Sciatic nerve (tissue), 2 donors: Measurements from ENCODE around the gene DCC. TPM values are rescaled to one million over a fixed set of nuclear protein-coding genes. Genes with fewer than 3 reads are reported as not detected.

Experiments used
- ATAC-seq: fragments of 200-7000 bp; cut with Tn5 transposase; one replicate; pipeline ENCODE4 v1.9.1; 2020; ENCODE audit warnings: mild to moderate bottlenecking, moderate library complexity
- DNase-seq: peaks from one replicate; pipeline ENCODE4 v3.0.0-alpha.2; 2020; ENCODE audit warnings: low spot score
- intact Hi-C: fragments of 100-400 bp; cut with DNase I; formaldehyde crosslinking; loops from one replicate; pipeline ENCODE4 v1.14.2; 2022
- total RNA-seq: library from RNA; stranded (reverse); fragmentation: NEBNext Ultra II Directional; extraction: Animal tissue kit (Norgen Biotek cat#: 25700); gene quantifications from one replicate; pipeline ENCODE4 v1.2.1, GENCODE V29; 2021
- donor health status: DM: no; HTN: no; CAD: no.
- donor health status: DM: no; HTN: no; CAD: no.

The DCC gene
- total RNA-seq, 1 donor from 2014 or later = not detected

DNA sequence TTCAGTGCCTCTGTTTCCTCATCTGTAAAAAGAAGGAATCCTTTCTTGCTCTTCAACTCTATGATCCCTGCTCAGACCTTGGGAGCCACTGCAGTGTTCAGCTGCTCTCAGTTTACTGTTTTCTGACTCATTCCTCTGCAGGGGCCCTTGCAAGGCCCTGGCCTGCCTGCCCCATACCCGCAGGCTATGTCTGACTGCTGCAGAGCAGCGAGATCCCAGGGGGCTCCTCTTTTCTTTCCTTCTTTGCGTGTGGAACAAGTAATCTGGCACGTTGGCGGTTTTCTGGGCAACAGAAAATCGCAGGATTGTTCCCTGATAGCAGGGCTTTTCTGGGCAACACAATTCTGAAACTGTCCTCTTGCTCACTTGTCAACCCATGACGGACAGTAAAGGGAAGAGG is 376.0 kb downstream of the DCC start:
- no peak for ATAC-seq
- intact Hi-C loops = no loop called here
- DNase-seq = no peak

DNA sequence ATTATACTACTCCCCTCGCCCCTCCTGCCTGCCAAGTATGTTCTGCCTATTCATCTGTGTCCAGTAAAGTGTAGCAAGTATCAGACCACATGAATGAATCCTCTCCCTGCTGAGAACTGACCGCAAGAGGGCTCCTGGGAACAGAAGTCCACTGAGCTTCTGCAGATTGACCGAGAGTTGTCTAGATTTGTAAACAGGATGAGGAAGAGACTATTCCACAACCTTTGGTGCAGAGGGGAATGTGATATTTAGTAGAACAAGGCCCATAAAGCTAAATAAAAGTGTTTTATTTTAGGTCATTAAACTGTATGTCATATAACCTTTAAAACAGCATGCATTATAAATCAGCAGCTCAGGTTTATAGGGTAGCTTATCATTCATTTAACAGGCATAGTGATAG is 377.0 kb downstream of the DCC start:
- ATAC-seq (peak; percentile 60), DNase-seq (peak; percentile 59)
- intact Hi-C loops = no loop called here

DNA sequence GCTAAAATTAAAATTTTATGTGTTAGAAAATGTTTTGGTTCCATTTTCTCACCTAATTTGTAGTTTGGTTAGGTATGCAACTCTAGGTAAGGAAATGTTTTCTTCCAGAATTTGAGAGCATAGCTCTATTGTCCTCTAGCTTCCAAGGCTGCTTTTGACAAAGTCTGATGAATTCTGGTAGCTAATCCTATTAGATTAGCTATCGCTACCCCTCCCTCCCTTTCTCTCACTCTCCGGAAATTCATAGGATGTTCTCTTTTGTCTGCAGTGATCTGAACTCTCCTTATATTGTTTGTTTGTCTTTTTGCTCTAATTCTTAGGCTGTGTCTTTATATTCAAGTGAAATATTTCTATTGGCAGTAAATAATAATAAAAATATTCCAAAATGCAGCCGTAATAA is 382.9 kb downstream of the DCC start:
- no peak for DNase-seq

DNA sequence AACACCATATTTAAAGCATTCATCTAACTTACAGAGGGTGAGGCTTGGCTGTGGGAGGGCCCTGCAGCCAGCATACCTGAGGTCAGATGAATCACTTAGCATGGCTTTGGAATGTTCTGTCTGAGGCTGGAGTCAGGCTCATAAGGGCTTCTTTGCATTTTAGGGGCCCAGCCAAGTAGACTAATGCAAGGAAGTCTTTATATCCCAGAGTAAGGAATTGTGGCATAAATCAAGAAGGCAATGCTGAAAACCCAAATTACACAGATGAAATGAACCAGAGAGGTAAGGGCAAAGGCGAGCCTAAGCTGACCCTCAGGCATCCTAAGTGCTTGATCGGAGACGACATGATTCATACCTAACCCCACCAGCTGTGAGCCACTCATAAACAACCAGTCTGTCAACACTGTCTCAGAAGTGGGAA is 383.6 kb downstream of the DCC start:
- intact Hi-C loops = no loop called here
- ATAC-seq = no peak
- no peak for DNase-seq

More for the DNA sequence above, 382.9 kb downstream of the DCC start:
- ATAC-seq = no peak
- intact Hi-C loops = no loop called here

DNA sequence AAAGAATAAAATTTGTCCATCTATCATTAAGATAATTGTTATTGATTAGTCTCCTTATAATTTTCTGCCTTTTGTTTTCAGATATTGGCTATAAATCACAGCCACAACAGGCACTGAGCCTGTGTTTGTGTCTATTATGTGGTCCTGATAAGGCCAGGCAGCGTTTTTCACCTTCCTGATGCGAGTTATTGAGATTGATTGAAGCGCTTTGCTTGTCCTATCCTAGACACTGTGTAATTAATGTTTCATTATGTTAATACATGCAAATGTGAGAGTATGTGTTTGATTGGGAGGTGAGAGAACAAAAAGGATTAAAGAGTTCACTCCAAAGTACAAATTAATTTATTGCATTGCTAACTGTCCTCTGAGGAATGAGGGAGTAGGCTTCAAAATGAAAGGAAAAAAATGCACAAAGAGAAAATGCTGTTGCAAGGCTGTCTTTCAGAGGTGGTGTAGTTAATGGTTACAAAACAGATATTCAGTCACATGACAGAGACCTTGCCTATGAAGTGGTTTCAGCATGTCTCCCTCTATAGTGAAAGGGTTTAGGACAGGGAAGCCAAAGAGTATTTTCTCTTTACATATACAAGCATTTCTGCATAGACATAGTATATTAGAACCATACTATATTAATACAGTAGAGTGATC is 391.1 kb downstream of the DCC start:
- DNase-seq (no peak), ATAC-seq (no peak)
- intact Hi-C loops = no loop called here

DNA sequence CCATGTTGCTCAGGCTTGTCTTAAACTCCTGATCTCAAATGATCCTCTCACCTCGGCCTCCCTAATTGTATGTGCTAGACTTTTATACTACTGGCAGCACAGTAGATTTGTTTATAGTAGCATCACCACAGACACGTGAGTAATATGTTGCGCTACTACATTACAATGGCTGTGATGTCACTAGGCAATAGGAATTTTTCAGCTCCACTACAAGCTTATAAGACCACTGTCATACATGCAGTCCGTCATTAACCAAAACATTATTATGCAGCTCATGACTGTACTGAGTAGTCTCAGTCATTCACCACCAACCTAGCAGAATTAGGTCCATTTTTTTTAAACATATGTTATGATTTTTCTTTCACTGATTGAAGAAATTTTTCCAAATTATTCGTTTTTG is 398.9 kb downstream of the DCC start:
- ATAC-seq (no peak), DNase-seq (no peak)
- intact Hi-C loops = no loop called here

DNA sequence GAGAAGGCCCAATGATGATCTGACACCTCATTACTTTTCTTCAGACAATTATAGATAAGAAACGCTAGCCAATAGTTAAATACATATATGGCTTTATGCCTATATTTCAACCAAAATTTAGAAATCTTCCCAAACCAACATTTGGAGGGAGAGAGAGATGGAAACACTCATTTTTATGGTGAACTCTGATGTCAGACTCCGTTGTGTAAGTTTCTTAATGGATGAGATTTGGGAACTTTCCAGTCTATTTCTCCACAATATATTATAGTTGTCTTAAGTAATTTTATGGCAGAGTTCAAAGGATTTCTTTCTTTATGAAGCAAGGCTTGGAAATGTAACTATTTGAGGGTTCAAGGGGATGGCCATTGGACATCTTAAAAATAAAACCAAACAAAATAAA is 407.0 kb downstream of the DCC start:
- ATAC-seq = no peak
- intact Hi-C loops = no loop called here
- DNase-seq = no peak

DNA sequence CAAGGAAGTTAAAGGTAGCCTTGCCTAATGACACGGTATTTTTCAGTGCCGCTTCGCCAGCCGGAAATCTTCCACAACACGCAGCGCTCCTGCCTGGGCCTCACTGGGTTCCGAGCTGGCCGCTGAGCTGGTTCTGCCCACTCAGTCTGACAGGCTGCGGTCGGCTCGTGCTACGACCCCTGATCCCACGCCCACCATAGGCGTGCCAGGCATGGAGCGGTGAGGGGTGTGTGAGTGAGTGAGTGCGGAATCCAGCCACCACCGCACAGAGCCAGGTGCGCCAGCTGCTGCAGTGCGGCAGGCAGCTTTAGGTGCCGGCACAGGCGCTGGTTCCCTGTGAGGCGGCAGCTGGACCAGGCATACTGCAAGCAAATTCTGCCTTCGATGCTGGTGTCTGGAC is 407.9 kb downstream of the DCC start:
- intact Hi-C loops = no loop called here
- ATAC-seq (no peak), DNase-seq (no peak)

DNA sequence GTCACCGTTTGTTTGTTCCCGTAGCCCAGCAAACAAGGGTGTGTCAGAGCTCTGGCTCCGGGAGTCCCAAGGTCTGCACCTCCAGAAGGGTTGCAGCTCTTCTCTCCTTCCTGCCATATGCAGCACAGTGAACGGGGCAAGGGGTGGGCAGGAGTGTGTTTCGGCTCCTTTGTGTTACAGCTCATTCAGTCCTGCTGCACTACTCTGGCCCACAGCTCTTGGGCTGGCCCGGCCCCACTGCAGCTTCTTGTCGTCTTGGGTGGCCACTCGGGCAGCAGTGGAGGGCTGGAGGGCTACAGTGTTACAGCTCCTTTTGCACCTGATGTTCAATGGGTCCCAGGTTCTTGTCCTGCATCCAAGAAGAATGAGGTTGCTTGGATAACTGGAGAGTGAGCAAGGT is 408.3 kb downstream of the DCC start:
- intact Hi-C loops = no loop called here
- ATAC-seq = no peak
- DNase-seq = no peak

DNA sequence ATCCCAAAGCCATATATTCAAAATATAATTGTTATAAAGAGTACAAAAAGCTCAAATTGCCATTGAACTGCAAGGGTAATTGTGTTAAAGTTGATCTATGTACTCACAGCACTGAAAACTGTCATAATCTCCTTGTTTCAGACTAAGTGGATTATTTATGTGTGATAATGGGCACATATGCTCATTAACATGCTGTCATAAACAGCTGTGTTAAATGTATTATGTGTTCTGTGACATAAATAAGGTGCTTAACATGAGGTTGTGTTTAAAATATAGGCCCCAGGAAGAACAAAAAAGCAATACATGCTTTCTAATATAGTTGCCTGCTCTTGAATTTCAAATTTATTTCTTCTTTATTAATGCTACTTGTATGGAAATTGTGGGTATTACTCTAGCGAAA is 409.5 kb downstream of the DCC start:
- ATAC-seq = no peak
- intact Hi-C loops = no loop called here
- DNase-seq = no peak

DNA sequence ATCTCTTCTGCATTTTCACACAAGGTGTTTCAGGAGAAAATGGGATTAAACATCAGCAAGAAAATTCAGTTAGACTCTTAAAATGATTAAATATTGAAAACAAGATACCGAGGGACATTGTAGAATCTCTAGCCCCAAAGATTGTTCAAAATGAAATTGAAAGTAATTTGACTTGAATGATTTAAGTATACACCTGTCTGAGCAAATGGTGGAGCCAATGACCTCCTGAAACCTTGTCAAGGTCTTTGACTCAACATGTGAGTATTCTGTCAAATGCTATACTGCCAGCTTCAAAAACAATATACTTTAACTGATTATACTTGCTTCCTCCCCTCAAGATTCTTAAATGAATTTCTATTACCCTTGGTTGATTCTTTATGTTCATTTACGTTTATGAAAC is 411.0 kb downstream of the DCC start:
- intact Hi-C loops = no loop called here

DNA sequence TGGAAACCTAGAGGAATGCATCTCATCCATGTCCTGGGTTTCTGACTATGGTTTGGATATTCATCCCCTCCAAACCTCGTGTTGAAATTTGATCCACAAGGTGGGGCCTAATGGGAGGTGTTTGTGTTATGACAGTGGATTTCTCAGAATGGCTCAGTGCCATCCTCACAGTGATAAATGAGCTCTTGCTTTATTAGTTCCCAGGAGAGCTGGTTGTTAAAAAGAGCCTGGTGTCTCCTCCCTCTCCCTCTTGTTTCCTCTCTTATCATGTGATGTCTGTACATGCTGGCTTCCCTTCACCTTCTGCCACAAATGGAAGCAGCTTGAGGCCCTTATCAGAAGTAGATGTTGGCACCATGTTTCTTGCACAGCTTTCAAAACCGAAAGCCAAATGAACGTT is 424.3 kb downstream of the DCC start:
- intact Hi-C loops = no loop called here
- no peak for ATAC-seq
- no peak for DNase-seq

More for the DNA sequence above, 411.0 kb downstream of the DCC start:
- DNase-seq (no peak), ATAC-seq (no peak)

DNA sequence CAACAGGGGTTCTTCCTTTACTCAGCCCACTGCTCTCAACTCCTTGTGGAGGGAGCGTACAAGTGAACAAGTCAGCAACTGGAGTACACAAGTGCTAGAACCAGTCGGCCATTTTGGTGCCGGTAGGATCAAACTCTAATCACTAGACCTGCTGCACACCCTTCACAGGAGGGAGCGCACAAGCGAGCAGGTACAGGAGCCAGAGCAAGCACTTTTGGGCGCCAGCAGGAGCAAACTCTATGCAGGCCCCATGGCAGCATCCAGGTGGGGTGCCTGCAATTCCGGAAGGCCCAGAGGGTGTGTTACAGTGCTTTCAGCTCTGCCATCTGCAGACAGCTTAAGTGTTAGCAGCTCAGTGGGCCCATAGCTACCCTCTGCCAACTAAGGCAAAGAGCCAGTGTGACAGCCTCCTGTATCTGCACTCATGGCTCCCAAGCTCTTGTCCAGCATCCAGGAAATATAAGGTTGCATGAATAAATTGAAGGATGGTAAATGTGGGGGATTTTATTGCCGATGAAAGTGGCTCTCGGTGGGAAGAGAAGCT is 426.1 kb downstream of the DCC start:
- no peak for ATAC-seq
- intact Hi-C loops = no loop called here
- DNase-seq = no peak

DNA sequence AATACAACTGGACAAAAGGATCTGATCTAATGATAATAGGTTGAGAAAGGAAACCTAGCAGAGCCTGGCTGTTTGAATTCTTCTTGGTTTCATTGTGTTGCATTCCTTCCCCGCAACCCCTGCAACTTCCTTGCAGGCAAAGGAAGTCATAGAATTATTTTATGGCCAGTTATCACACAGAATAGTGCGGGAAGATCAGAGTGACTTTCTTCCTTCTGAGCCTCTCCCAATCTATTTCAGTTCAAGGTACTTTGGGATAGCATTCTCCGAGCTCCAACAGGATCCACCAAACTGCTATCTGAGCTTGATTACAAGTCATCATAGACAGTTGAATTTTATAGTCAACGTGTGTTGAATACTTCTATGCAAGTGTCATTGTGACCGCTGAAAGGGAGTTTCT is 441.1 kb downstream of the DCC start:
- intact Hi-C loops = no loop called here
- no peak for DNase-seq
- no peak for ATAC-seq

DNA sequence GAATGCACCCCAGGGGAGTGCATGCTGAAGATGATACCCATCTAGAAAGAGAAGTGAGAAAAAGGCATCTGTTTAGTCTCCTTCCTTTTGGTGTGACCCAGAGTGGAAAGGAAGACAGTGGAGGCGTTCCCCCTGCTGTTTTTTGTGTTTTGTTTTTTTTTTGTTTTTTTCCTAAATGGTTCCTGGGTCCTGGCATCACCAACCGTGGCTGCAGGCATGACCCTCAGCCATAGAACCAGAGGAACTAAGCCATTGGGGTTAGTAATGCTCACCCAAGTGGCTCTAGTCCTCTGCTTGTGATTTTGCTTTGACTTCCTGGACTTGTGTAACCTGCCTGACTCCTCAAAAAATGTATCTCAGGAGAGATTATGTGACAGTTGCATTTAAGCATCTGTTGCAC is 451.3 kb downstream of the DCC start:
- no peak for ATAC-seq
- intact Hi-C loops = no loop called here

DNA sequence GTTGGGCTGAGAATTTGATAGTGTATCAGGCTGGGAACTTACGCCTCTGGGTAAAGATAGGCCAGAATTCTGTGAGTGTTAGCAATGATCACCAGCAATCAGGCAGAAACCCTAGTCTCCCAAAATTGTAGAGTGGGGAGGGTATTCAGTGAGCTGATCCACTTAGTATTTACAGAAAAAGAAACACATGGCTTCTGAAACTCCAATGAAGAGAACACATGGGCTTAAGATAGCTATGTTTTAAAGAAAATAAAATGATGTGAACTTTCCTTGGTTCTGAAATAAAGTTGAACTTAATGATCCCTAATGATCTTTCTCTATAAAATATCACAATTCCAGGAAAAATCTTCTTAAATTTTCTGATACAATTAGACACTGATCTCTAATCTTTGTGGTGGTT is 472.8 kb downstream of the DCC start:
- no peak for ATAC-seq
- intact Hi-C loops = no loop called here
- DNase-seq = no peak

More for the DNA sequence above, 451.3 kb downstream of the DCC start:
- no peak for DNase-seq

DNA sequence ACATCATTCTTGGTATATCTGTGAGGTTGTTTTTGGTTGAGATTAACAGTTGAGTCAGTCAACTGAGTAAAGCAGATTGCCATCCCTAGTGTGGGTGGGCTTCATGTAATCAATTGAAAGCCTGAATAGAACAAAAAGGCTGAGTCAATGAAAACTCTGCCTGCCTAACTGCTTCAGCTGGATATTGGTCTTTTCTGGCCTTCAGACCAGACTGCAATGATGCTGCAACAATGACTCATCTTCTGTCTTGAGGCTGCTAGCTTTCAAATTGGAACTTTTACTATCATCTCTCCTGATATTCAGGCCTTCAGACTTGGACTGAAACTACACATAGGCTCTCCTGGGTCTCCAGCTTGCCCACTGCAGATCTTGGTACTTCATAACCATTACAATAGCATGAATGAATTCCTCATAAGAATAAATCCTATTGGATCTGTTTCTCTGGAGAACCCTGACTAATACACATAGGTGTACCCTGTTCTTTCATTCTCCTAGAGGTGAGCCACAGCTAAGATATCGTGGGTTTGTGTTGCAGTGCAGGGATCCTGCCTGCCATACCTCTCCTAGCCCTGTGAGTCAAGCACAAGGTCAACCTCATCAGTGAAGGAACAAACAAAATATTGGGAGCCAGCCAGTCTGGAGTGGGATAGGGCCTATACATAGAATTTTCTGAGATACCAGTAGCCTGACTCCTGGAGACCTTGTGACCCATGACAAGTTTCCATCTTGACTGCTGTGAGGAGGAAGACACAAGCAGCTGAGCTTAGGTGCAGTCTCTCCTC is 473.8 kb downstream of the DCC start:
- intact Hi-C loops = no loop called here
- no peak for DNase-seq
- ATAC-seq = no peak

DNA sequence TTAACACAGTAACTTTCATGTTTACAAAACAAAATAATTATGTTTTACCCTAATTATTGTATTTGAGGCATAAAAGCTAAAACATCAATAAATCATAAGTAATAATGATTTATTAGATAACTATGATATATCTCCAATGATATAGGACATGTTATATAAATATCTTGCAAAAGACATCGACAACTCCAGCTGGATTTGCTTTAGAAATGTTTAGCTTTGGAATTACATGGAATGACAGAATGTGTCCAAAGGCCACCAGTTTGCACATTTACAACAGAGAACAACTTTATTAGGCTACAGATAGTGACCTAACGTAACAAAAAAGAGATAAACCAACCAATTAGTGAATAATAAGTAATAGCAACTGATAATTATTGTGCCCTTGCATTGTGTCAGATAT is 475.7 kb downstream of the DCC start:
- intact Hi-C loops = no loop called here
- no peak for ATAC-seq

DNA sequence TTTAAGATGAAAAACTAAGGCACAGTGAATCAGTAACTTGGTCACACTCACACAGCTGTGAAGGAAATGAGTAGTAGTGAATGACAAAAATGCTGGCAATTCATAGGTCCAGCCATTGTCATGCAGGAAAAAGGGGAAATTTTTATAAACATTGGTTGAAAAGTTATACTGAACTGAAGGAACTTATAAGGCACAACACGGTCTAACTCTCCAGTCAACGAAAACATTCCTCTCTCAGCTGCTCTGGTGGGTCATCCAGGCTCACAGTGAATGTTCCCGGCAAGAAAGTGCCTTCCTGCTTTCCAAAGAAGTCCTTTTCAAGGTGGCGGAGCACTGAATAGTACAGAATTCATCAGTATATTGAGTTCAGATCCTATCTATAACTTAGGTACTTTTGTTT is 476.1 kb downstream of the DCC start:
- intact Hi-C loops = no loop called here
- DNase-seq (no peak), ATAC-seq (no peak)

More for the DNA sequence above, 475.7 kb downstream of the DCC start:
- no peak for DNase-seq

DNA sequence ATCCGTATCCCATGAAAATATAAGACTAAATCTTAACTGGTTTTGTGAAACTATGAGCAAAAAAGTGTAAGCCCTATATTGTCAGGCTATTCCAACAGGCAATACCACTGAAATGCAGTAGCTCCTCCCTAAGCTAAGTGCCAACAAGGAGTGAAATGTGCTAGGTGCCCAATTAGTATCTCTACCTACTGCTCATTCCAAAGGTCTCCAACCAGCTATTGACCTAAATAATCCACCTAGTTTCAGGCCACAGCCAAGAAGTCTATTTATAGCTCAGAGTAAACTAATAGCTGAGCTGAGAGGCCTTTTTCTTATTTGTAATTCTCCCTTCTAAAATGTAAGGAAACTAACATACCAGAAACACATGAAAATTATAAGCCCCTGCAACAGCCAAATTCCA is 482.2 kb downstream of the DCC start:
- no peak for ATAC-seq
- intact Hi-C loops = no loop called here

DNA sequence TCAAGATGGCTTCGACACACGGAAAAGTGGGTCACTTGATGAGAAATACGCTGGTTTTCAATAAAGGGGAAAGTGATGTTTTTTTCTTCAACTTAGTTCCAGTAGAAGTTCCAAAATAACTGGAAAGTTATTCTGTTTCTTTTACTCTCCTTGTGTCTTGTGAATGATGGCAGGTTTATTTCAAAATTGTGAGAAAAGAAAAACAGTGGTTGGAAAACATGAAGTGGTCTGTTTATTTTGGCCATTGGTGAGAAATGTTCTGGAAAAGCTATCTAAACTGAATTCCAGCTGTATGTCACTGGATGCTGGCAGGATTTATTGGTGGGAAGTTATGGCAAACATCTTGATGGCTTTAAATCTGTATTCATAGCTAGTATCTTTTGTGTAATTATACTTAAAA is 484.1 kb downstream of the DCC start:
- DNase-seq = no peak
- intact Hi-C loops = no loop called here
- no peak for ATAC-seq

More for the DNA sequence above, 482.2 kb downstream of the DCC start:
- no peak for DNase-seq
